ENCODE results near the gene SEMA6D. TPM values are rescaled to one million over a fixed set of nuclear protein-coding genes. Genes with fewer than 3 reads are reported as not detected.

Gene SEMA6D
- total RNA-seq, 1 donor from 2014 or later: 9.9 TPM

DNA sequence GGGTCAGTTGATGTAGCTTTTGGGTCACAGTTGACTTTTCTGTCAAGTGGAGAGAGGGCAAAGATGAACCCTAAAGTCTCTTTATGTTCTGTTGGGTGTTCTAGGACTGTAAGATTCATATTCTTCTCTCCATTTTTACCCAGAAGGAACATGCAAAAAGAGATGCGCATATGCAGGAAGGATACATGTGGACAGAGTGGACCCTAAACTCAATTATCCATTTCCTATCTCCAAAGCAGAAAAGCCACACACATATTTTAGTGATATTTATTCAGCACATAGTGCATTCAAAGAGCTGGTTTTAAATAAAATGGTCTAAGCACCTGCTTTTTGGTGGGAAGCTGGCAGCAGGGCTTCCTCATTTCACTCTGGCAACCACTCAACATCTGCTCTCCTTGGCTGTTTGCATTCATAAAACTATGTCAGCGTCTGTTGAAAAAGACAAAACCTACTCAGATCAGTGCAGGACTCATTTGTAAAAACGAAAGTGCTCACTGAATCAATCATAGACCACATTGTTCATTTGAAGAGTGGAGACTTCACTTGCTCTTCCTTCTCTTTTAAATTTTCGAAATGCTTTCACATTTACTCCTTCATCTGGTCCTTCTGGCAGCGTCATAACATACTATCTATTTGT, 96.6 kb downstream of the SEMA6D start:
- no peak for DNase-seq (ENCODE audit: low spot score)
- intact Hi-C loops (cut with DNase I): no loop called here

DNA sequence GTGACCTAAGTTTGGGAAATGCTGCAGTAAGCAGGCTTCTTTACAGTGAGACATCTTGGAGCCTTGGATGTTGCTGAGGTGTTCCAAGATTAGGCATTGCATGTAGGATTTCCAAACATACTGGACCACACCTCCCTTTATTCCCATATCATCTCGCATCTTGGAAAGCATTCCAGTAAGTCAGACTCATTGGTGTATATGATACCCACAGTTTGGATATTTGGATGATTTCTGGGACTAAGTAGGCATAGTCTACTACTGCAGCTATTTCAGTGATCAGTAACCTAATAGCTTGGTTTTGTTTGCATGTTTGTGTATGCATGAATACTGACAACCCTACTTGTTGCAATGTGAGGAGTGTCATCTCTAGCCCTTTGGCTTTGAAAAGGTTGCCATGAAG, 97.3 kb downstream of the SEMA6D start:
- DNase-seq (ENCODE audit: low spot score): no peak
- intact Hi-C loops (cut with DNase I): no loop called here

GRCh38 chr15:47817969-47818548, 100.8 kb downstream of the SEMA6D start:
- intact Hi-C loops (cut with DNase I): no loop called here
- no peak for DNase-seq (ENCODE audit: low spot score)

GRCh38 chr15:47819158-47819557, 101.9 kb downstream of the SEMA6D start:
- intact Hi-C loops (cut with DNase I): no loop called here
- DNase-seq (ENCODE audit: low spot score): no peak

DNA sequence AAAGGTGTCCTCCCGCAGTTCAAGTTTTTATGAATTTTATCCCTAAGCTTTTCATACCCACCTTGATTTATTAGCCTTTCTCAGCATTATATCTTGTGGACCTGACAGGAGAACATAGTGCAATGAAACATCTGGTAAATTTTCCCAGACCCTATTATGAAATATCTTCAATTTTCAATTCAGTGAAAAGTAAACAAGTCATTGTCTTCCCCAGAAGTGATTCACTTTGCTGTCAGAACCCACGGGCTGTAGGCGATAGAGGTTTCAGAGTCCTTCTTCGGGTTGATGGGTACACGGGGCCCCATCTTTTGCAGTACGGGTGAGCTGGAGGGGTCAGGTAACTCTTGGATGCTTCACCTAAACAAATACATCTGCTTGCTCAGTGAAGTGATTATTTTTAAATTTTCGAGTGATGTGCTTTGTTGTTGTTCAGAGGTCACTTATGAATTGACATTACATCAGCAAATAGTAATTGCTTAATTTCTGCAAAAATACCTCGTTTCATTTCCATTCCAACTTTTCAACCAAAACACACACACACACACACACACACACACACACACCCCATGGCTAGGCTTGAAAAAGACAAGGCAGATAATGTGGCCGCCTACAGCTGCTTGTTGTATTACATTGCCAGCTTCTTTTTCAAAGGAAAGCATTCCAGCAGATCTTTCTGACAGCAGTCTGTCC, 102.9 kb downstream of the SEMA6D start:
- DNase-seq (ENCODE audit: low spot score): no peak
- intact Hi-C loops (cut with DNase I): no loop called here

- DNase-seq (ENCODE audit: low spot score): no peak
- intact Hi-C loops (cut with DNase I): no loop called here
Measured at GRCh38 chr15:47820747-47821319, 103.5 kb downstream of the SEMA6D start.

DNA sequence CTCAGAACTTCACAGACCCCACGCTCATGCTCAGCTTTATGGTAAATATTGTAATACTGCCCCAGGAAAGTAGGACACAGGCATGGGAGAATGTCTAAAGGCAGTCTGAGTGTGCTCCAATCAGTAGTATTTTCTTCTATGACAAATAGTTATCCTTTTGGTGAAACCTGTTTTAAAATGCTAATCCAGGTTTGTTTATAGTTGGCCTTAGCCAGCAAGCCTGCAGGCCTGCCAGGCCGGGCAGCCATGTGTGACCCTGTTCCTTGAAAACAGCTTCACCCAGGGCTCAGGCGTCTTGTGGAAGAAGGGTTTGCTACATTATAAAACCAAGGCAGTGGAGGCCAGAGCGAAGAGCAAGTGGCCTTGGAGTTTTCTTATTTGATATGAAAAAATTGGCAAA, 104.7 kb downstream of the SEMA6D start:
- DNase-seq (ENCODE audit: low spot score): no peak
- intact Hi-C loops (cut with DNase I): no loop called here

Data from cardiac septum (tissue), 1 donor.